OCI-LY7 (cell line): ENCODE results near the gene PTPRT. TPM values are rescaled to one million over a fixed set of nuclear protein-coding genes. Genes with fewer than 3 reads are reported as not detected.

Source experiments
- BruUV-seq: library from RNA; stranded (reverse); fragments of 400-500 nt; replicated peaks from 2 replicates; lab custom pipeline; 2021; lab: Mats Ljungman, UMichigan
- CTCF ChIA-PET: fragments of 300-600 bp; sonication (Branson Sonifier 250); formaldehyde crosslinking; loops from one replicate; lab custom pipeline; 2022; ENCODE audit warnings: antibody characterized with exemption; ENCODE audit not compliant: unreplicated experiment; lab: Charles Lee
- POLR2A ChIA-PET: fragments of 300-600 bp; sonication (Branson Sonifier 250); formaldehyde crosslinking; loops from one replicate; lab custom pipeline; 2022; ENCODE audit warnings: antibody characterized with exemption; lab: Charles Lee
- DNase-seq: peaks from one replicate; pipeline ENCODE4 v3.0.0-alpha.2; 2015; ENCODE audit warnings: low spot score
- H2AFZ ChIP-seq: fragments of 200-600 bp; sonication (generic), shearing (Covaris generic); 2 replicates; pipeline ENCODE4 v1.6.1; 2014; ENCODE audit warnings: mild to moderate bottlenecking, antibody characterized with exemption, low read length, moderate library complexity
- H3K27ac ChIP-seq: fragments of 200-600 bp; sonication (generic); 2 replicates; pipeline ENCODE4 v1.5.1; 2014; ENCODE audit warnings: mixed run types, low read depth, mild to moderate bottlenecking, moderate library complexity, low read length, inconsistent platforms; ENCODE audit not compliant: poor library complexity, severe bottlenecking
- H3K36me3 ChIP-seq: fragments of 200-600 bp; sonication (generic); 2 replicates; pipeline ENCODE4 v1.6.1; 2014; ENCODE audit warnings: mild to moderate bottlenecking, antibody characterized with exemption, low read length, moderate library complexity, mixed read lengths; ENCODE audit not compliant: insufficient read depth
- H3K4me1 ChIP-seq: fragments of 200-600 bp; sonication (generic); 2 replicates; pipeline ENCODE4 v1.5.1; 2014; ENCODE audit warnings: mild to moderate bottlenecking, low read length; ENCODE audit not compliant: insufficient read depth, poor library complexity, severe bottlenecking
- H3K4me2 ChIP-seq: fragments of 200-600 bp; sonication (generic); 2 replicates; pipeline ENCODE4 v1.6.1; 2014; ENCODE audit warnings: mild to moderate bottlenecking, low read length
- H3K4me3 ChIP-seq: fragments of 200-600 bp; sonication (generic); 2 replicates; pipeline ENCODE4 v1.5.1; 2014; ENCODE audit warnings: mild to moderate bottlenecking, low read depth, low read length; ENCODE audit not compliant: poor library complexity, severe bottlenecking
- H3K79me2 ChIP-seq: fragments of 200-600 bp; sonication (generic); 2 replicates; pipeline ENCODE4 v1.6.1; 2016; ENCODE audit warnings: low read depth, mild to moderate bottlenecking, low read length, moderate library complexity, mixed read lengths; ENCODE audit not compliant: insufficient read depth
- H3K9me2 ChIP-seq: fragments of 200-600 bp; sonication (generic); 2 replicates; pipeline ENCODE4 v1.6.1; 2016; ENCODE audit warnings: mild to moderate bottlenecking, low read length, mixed read lengths; ENCODE audit not compliant: insufficient read depth
- H3K9me3 ChIP-seq: fragments of 200-600 bp; sonication (generic); 2 replicates; pipeline ENCODE4 v1.6.1; 2014; ENCODE audit warnings: mild to moderate bottlenecking, mixed run types, low read length, mixed read lengths
- H4K20me1 ChIP-seq: fragments of 200-600 bp; sonication (generic); 2 replicates; pipeline ENCODE4 v1.6.1; 2014; ENCODE audit warnings: mild to moderate bottlenecking, antibody characterized with exemption, low read length, moderate library complexity, mixed read lengths; ENCODE audit not compliant: insufficient read depth
- CTCF ChIP-seq: fragments of 200-600 bp; sonication (generic); conservative IDR thresholded peaks from 2 replicates; pipeline ENCODE4 v1.5.1; 2014; ENCODE audit warnings: mild to moderate bottlenecking, antibody characterized with exemption, low read length, moderate library complexity, mixed read lengths
- EZH2phosphoT487 ChIP-seq: fragments of 200-600 bp; sonication (generic); IDR thresholded peaks from 2 replicates; pipeline ENCODE4 v1.6.1; 2018; ENCODE audit warnings: low read depth, borderline replicate concordance, mild to moderate bottlenecking, mixed run types, antibody characterized with exemption, low read length, moderate library complexity, mixed read lengths
- intact Hi-C: fragments of 100-400 bp; cut with micrococcal nuclease; formaldehyde crosslinking; loops from one replicate; pipeline ENCODE4 v1.10.0; 2022; ENCODE audit not compliant: unreplicated experiment
- total RNA-seq, 2 experiments: library from RNA; depleted of rRNA in 1 of 2; stranded (reverse); fragments of >200 nt in 1 of 2; shearing (Covaris generic) in 1 of 2; gene quantifications; 2 replicates each; pipeline ENCODE4 v1.2.3, GENCODE V29; 2014 to 2022

Gene PTPRT
- total RNA-seq, 2 experiments from 2014 or later, result not detected

GRCh38 chr20:42739683-42740082 is 450.0 kb downstream of the PTPRT start:
- POLR2A ChIA-PET, result no interaction called here
- no peak overlapping the region for H3K4me3 ChIP-seq
- no peak overlapping the region for H2AFZ ChIP-seq
- no peak for TF ChIP-seq EZH2phosphoT487
- no peak for TF ChIP-seq CTCF
- intact Hi-C loops, result no loop called here
- H3K4me1 ChIP-seq, result no peaks in the 10 kb centered on the region
- BruUV-seq, result no TSS peak
- H3K79me2 ChIP-seq, result no peaks in the 10 kb centered on the region
- no peak for DNase-seq
- CTCF ChIA-PET, result no interaction called here
- no peaks in the 10 kb centered on the region for H4K20me1 ChIP-seq
- no peak overlapping the region for H3K4me2 ChIP-seq
- H3K9me3 ChIP-seq, result no peaks in the 10 kb centered on the region
- H3K27ac ChIP-seq, result no peak overlapping the region
- no peaks in the 10 kb centered on the region for H3K9me2 ChIP-seq
- H3K36me3 ChIP-seq, result no peaks in the 10 kb centered on the region

- H3K9me2 ChIP-seq, result no peaks in the 10 kb centered on the region
- no peaks in the 10 kb centered on the region for H3K4me1 ChIP-seq
- no peaks in the 10 kb centered on the region for H3K9me3 ChIP-seq
- no TSS peak for BruUV-seq
- no peak overlapping the region for H3K4me3 ChIP-seq
- no peaks in the 10 kb centered on the region for H3K79me2 ChIP-seq
- intact Hi-C loops, result no loop called here
- ChIA-PET CTCF (no interaction called here), POLR2A (no interaction called here)
- DNase-seq, result no peak
- H3K4me2 ChIP-seq, result no peak overlapping the region
- no peak overlapping the region for H3K27ac ChIP-seq
- TF ChIP-seq EZH2phosphoT487, result no peak
- no peak for TF ChIP-seq CTCF
- H3K36me3 ChIP-seq, result no peaks in the 10 kb centered on the region
- H4K20me1 ChIP-seq, result no peaks in the 10 kb centered on the region
- no peak overlapping the region for H2AFZ ChIP-seq
Measured at GRCh38 chr20:42735539-42735938, 454.2 kb downstream of the PTPRT start.

GRCh38 chr20:42734660-42735368 is 454.9 kb downstream of the PTPRT start:
- intact Hi-C loops, result no loop called here
- Histone ChIP-seq H3K4me2 (no peak overlapping the region), H3K9me3 (no peaks in the 10 kb centered on the region), H2AFZ (no peak overlapping the region), H3K79me2 (no peaks in the 10 kb centered on the region), H3K4me3 (no peak overlapping the region), H3K9me2 (no peaks in the 10 kb centered on the region), H4K20me1 (no peaks in the 10 kb centered on the region), H3K4me1 (no peaks in the 10 kb centered on the region), H3K36me3 (no peaks in the 10 kb centered on the region), H3K27ac (no peak overlapping the region)
- BruUV-seq, result no TSS peak
- DNase-seq, result no peak
- POLR2A ChIA-PET, result no interaction called here
- TF ChIP-seq EZH2phosphoT487 (no peak), CTCF (no peak)
- CTCF ChIA-PET, result no interaction called here
